ENCODE measurements around the gene MACROD2. TPM values are rescaled to one million over a fixed set of nuclear protein-coding genes. Genes with fewer than 3 reads are reported as not detected.

The MACROD2 gene
- total and polyA plus RNA-seq, 11 donors: 0.54 to 5.4 (median 2.4) TPM

DNA sequence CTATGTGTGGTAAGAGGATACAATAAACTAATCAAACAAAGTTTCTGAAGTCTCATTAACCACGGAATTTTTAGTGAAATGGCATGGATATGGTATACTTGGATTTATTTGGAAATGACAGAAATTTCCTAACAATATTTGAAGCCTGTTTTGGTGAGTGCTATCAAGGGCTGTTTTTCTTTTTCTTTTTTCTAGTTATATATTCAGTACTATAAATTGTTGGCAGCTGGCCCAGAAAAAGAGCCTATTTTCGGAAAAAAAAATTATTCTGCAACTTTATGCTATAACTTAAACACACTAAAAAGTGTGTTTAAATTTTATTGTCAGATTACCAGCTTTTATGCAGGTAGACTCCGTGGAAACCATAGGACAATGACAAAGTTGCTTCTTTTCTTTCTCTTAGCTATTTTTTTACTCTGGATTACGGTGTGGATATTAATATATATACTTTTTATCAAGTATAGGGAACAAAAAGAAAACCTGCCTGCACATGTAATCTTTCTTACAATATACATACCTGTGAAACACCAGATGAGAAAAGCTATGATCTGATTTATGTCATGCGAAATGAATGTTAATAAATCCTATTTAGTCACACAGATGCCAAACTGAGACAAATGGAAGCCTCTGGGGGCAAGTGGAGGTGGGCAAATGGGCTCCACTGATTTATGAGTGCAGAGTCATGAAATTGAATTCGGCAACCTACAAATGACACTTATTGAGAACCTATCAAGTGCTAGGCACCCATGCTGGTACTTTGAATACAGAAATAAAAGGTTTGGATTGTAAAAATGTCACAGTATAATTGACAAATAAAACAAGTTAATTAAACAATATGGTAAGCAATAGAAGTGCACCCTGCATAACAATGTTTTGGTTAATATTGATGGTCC, 1261.6 kb downstream of the MACROD2 start:
- H3K9me3 ChIP-seq: no peaks in the 10 kb centered on the region
- WGBS, 4 donors: 69 to 77% (median 75%) methylated on average over 6 of the region's 6 CpGs
- intact Hi-C loops (cut with DNase I): no loop called here
- H3K4me3 ChIP-seq: no peak overlapping the region
- no peaks in the 10 kb centered on the region for H3K36me3 ChIP-seq
- TF ChIP-seq CTCF (IDR thresholded peaks at IDR 0.05) (no peak), POLR2A (IDR thresholded peaks at IDR 0.05) (no peak)
- no peaks in the 10 kb centered on the region for H3K4me1 ChIP-seq
- no peak overlapping the region for H3K27ac ChIP-seq
- no peak for DNase-seq
- no peak for ATAC-seq
- no peaks in the 10 kb centered on the region for H3K27me3 ChIP-seq

DNA sequence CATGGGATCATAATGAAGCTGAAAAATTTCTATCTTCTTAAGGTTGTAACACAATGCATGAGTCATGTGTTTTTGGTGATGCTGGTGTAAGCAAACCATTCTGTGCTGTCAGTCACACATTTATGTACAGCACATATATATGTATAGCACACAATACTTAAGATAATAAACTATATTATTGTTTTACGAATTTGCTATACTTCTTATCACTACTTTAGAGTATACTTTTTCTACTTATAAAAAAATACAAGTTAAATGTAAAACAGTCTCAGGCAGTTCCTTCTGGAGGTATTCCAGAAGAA, 1262.2 kb downstream of the MACROD2 start:
- ATAC-seq: no peak

GRCh38 chr20:15265581-15266309, 1270.4 kb downstream of the MACROD2 start:
- Histone ChIP-seq H3K4me1 (no peaks in the 10 kb centered on the region), H3K9me3 (peaks cover 0 to 7% (median 0%) of the 10 kb centered on the region in 12 donors), H3K27ac (no peak overlapping the region), H3K27me3 (no peaks in the 10 kb centered on the region), H3K4me3 (no peak overlapping the region), H3K36me3 (no peaks in the 10 kb centered on the region)
- intact Hi-C loops (cut with DNase I): no loop called here
- DNase-seq: no peak
- TF ChIP-seq CTCF (IDR thresholded peaks at IDR 0.05): no peak
- TF ChIP-seq POLR2A (IDR thresholded peaks at IDR 0.05): no peak
- 58 to 69% (median 64%) methylated on average over 1 of the region's 1 CpG for WGBS, 4 donors
- ATAC-seq: no peak

More for the DNA sequence above, 1262.2 kb downstream of the MACROD2 start:
- no peaks in the 10 kb centered on the region for H3K36me3 ChIP-seq
- no peak overlapping the region for H3K4me3 ChIP-seq
- H3K4me1 ChIP-seq: no peaks in the 10 kb centered on the region
- peaks cover 0 to 1% (median 0%) of the 10 kb centered on the region in 12 donors for H3K9me3 ChIP-seq
- TF ChIP-seq CTCF (IDR thresholded peaks at IDR 0.05) (no peak), POLR2A (IDR thresholded peaks at IDR 0.05) (no peak)
- no peaks in the 10 kb centered on the region for H3K27me3 ChIP-seq
- no peak overlapping the region for H3K27ac ChIP-seq
- 60 to 77% (median 67%) methylated on average over 1 of the region's 1 CpG for WGBS, 4 donors
- intact Hi-C loops (cut with DNase I): no loop called here
- DNase-seq: no peak

DNA sequence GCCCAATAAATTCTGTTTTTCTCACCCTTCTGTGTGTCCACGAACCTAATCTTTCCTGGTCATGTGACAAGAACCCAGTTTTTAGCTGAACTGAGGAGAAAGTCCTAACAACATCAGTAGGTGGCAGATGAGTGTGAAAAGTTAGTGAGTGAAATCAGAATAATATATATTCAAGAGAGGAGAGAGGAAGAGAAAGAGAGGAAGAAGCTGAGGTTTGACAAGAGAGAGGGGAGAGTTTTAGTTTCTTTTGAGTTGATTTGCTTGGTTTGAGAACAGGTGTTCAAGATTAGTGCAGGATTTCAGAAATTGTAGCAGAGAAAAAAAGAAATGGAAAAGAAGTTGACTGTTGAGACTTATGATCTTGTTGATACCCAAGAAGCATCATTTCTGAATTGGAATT, 1272.6 kb downstream of the MACROD2 start:
- H3K4me3 ChIP-seq: no peak overlapping the region
- no peaks in the 10 kb centered on the region for H3K36me3 ChIP-seq
- DNase-seq (no peak), ATAC-seq (no peak)
- intact Hi-C loops (cut with DNase I): no loop called here
- peaks cover 0 to 10% (median 0%) of the 10 kb centered on the region in 12 donors for H3K9me3 ChIP-seq
- WGBS, 4 donors: 36 to 45% (median 40%) methylated on average over 1 of the region's 1 CpG
- H3K27ac ChIP-seq: no peak overlapping the region
- no peak for TF ChIP-seq POLR2A (IDR thresholded peaks at IDR 0.05)
- TF ChIP-seq CTCF (IDR thresholded peaks at IDR 0.05): no peak
- no peaks in the 10 kb centered on the region for H3K27me3 ChIP-seq
- no peaks in the 10 kb centered on the region for H3K4me1 ChIP-seq
